ENCODE measurements around the gene TYW1B. TPM values are rescaled to one million over a fixed set of nuclear protein-coding genes. Genes with fewer than 3 reads are reported as not detected.
"Not testable (repeated sequence)": the region's sequence is repeated elsewhere in the genome, so short reads cannot be mapped to it uniquely, and the experiment has no call there.

Gene TYW1B
- total and polyA plus RNA-seq, 5 experiments from 2014 or later, result 0.80 to 7.0 (median 2.4) TPM

GRCh38 chr7:72805526-72806494 lies 22.2 kb downstream of the TYW1B start:
- Mint-ChIP-seq H3K36me3 (peaks cover 7 to 81% (median 30%) of the 10 kb centered on the region in 3 donors), H3K27me3 (no peaks in the 10 kb centered on the region), H3K4me1 (peaks cover 0 to 3% (median 0%) of the 10 kb centered on the region in 4 donors), H3K4me3 (no peak overlapping the region), H3K9me3 (no peaks in the 10 kb centered on the region), H3K27ac (no peak overlapping the region)
- POLR2A ChIA-PET, result interaction anchor here (0.7 kb wide), 1 partner anchor 658 kb away, joined by 6 read pairs; no protein-coding TSS in a partner anchor
- no peak for DNase-seq
- ATAC-seq, result no peak

- peaks cover 7 to 76% (median 34%) of the 10 kb centered on the region in 3 donors for H3K36me3 Mint-ChIP-seq
- H3K27me3 Mint-ChIP-seq, POLR2A ChIA-PET, H3K27ac Mint-ChIP-seq, DNase-seq, H3K4me1 Mint-ChIP-seq, H3K9me3 Mint-ChIP-seq, H3K4me3 Mint-ChIP-seq, ATAC-seq: not testable (repeated sequence)
Measured at GRCh38 chr7:72803778-72804177, 24.2 kb downstream of the TYW1B start.

DNA sequence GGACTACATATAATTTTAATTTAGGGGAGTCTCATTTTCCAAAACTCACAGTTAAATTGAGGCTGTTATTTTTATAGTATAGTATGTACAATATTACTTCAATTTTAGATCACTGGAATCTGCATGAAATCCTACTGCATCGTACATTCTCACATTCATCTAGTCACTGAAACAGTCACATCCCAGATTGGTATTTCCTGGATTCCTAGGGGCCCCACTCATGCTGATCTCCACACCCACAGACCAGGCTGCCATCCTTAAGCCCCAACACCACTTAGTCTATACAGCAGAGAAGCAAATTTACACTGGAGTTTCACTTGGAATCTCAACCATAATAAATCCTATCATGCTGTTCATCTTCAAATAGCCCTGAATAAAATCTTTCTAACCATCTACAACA lies 26.4 kb downstream of the TYW1B start:
- H3K9me3 Mint-ChIP-seq, H3K27me3 Mint-ChIP-seq, POLR2A ChIA-PET, H3K27ac Mint-ChIP-seq, H3K4me3 Mint-ChIP-seq, ATAC-seq, DNase-seq, H3K4me1 Mint-ChIP-seq: not testable (repeated sequence)
- H3K36me3 Mint-ChIP-seq, result peaks cover 16 to 70% (median 44%) of the 10 kb centered on the region in 3 donors

- DNase-seq, H3K4me1 Mint-ChIP-seq, H3K27ac Mint-ChIP-seq, ATAC-seq, H3K27me3 Mint-ChIP-seq, H3K9me3 Mint-ChIP-seq, POLR2A ChIA-PET, H3K4me3 Mint-ChIP-seq: not testable (repeated sequence)
- peaks cover 15 to 65% (median 34%) of the 10 kb centered on the region in 3 donors for H3K36me3 Mint-ChIP-seq
Measured at GRCh38 chr7:72795401-72795800, 32.6 kb downstream of the TYW1B start.

DNA sequence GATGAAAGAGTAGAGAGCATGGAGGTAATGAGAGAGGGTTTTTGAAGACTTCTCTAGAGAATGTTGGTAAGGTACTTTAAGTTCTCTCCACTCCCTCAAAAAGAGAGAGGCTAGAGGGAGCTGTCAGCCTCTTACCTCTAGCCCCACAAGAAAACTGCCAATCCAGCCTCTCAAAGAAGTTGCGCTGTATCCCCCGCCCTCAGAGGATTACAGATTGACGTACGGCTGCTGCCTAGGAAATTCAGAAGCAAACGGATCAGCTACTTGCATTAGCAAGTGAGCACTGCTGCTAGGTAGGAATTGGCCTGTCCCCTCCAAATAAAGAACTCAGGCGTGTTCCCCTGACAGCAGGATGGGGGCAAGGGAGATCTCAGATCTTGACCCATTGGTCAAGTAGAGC lies 34.2 kb downstream of the TYW1B start:
- DNase-seq (no peak), ATAC-seq (no peak)
- Mint-ChIP-seq H3K9me3 (peaks cover 0 to 8% (median 0%) of the 10 kb centered on the region in 9 donors), H3K27me3 (no peaks in the 10 kb centered on the region), H3K27ac (peak overlapping the region in 3 of 10 donors; percentile 11 to 78 (median 21)), H3K4me3 (no peak overlapping the region), H3K4me1 (no peaks in the 10 kb centered on the region), H3K36me3 (peaks cover 15 to 54% (median 29%) of the 10 kb centered on the region in 3 donors)
- POLR2A ChIA-PET, result no interaction called here

DNA sequence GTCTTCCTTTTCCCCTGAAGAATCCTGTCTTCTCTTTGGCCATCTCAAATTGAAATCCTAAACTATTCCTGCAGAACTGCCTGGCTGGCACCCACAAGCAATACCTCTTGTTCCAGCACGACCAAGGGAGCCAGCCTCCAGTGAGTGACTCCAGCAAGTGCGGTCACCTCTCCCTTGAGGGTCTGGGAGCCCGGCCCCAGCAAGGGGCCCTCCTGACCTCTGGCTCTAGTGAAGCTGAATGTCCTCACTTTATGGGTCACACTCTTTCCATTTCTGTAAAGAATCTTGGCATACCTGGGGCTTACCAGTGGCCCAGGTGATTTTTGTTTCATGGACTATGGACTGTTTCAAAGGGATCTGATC lies 37.3 kb downstream of the TYW1B start:
- ATAC-seq, H3K4me3 Mint-ChIP-seq, H3K4me1 Mint-ChIP-seq, POLR2A ChIA-PET, H3K27me3 Mint-ChIP-seq, H3K9me3 Mint-ChIP-seq, DNase-seq: not testable (repeated sequence)
- H3K27ac Mint-ChIP-seq, result peak overlapping the region in 1 of 10 donors; percentile 45
- peaks cover 5 to 46% (median 11%) of the 10 kb centered on the region in 3 donors for H3K36me3 Mint-ChIP-seq

DNA sequence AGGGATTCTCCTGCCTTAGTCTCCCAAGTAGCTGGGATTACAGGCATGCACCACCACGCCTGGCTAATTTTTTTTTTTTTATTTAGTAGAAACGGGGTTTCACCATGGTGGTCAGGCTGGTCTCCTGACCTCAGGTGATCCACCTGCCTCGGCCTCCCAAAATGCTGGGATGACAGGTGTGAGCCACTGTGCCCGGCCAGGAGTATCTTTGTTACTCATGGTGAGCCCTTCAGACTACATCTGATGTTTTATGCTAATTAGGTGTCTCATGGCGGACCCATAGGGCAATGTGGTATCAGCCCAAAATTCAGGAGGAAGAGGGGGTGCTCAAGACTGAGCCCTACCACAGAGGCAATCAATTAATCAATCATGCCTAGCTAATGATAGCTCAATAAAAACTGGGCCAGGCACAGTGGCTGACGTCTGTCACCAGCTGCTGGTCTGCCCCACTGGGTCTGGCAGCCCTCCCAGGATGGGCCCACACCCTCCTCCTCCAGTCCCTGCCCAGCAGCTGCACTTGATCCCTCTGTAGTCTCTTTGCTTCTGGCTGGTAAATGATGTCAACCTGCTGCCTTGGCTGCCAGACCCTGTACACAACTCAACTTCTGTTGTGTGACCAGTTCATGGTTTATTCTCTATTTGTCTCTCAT lies 37.8 kb downstream of the TYW1B start:
- H3K27ac Mint-ChIP-seq, result peak overlapping the region in 1 of 10 donors; percentile 45
- H3K36me3 Mint-ChIP-seq, result peaks cover 5 to 48% (median 11%) of the 10 kb centered on the region in 3 donors
- H3K4me1 Mint-ChIP-seq, POLR2A ChIA-PET, H3K4me3 Mint-ChIP-seq, H3K9me3 Mint-ChIP-seq, H3K27me3 Mint-ChIP-seq, ATAC-seq, DNase-seq: not testable (repeated sequence)

- Mint-ChIP-seq H3K36me3 (peaks cover 0 to 18% (median 0%) of the 10 kb centered on the region in 3 donors), H3K27ac (no peak overlapping the region), H3K4me3 (no peak overlapping the region), H3K4me1 (peaks cover 0 to 4% (median 2%) of the 10 kb centered on the region in 4 donors), H3K27me3 (no peaks in the 10 kb centered on the region), H3K9me3 (no peaks in the 10 kb centered on the region)
- POLR2A ChIA-PET, result no interaction called here
- no peak for DNase-seq
- ATAC-seq, result no peak
Measured at GRCh38 chr7:72785166-72785955, 42.6 kb downstream of the TYW1B start.

- POLR2A ChIA-PET, H3K9me3 Mint-ChIP-seq, ATAC-seq, H3K4me3 Mint-ChIP-seq, H3K4me1 Mint-ChIP-seq, H3K27ac Mint-ChIP-seq, H3K27me3 Mint-ChIP-seq, DNase-seq: not testable (repeated sequence)
- H3K36me3 Mint-ChIP-seq, result peaks cover 0 to 18% (median 0%) of the 10 kb centered on the region in 3 donors
Measured at GRCh38 chr7:72783601-72784370, 44.2 kb downstream of the TYW1B start.

DNA sequence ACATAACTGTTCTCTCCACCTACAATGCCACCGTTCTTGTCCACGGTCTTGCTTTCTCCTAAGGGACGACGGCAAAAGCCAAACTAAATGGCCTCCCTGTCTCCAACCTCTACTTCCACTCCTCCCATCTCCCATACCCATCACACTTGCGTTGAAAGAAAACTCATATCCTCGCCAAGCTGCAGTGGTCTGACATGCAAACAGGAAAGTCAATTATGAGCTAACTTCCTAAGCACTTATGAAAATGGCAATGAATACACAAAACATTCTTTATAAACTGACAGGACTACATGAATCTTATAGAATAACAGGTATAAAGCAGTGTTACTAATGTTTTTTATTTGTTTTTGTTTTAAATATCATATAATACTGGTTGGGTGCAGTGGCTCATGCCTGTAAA lies 46.4 kb downstream of the TYW1B start:
- H3K4me1 Mint-ChIP-seq, result peaks cover 0 to 4% (median 2%) of the 10 kb centered on the region in 4 donors
- no peaks in the 10 kb centered on the region for H3K27me3 Mint-ChIP-seq
- no peaks in the 10 kb centered on the region for H3K9me3 Mint-ChIP-seq
- POLR2A ChIA-PET, result no interaction called here
- H3K27ac Mint-ChIP-seq, result no peak overlapping the region
- H3K4me3 Mint-ChIP-seq, result no peak overlapping the region
- H3K36me3 Mint-ChIP-seq, result peaks cover 0 to 31% (median 0%) of the 10 kb centered on the region in 3 donors
- no peak for DNase-seq
- ATAC-seq, result no peak

- H3K27ac Mint-ChIP-seq, result no peak overlapping the region
- POLR2A ChIA-PET, result no interaction called here
- H3K4me3 Mint-ChIP-seq, result no peak overlapping the region
- no peaks in the 10 kb centered on the region for H3K27me3 Mint-ChIP-seq
- H3K4me1 Mint-ChIP-seq, result peaks cover 0 to 4% (median 2%) of the 10 kb centered on the region in 4 donors
- DNase-seq (no peak), ATAC-seq (no peak)
- no peaks in the 10 kb centered on the region for H3K9me3 Mint-ChIP-seq
- H3K36me3 Mint-ChIP-seq, result peaks cover 0 to 35% (median 1%) of the 10 kb centered on the region in 3 donors
Measured at GRCh38 chr7:72781161-72781560, 46.8 kb downstream of the TYW1B start.

DNA sequence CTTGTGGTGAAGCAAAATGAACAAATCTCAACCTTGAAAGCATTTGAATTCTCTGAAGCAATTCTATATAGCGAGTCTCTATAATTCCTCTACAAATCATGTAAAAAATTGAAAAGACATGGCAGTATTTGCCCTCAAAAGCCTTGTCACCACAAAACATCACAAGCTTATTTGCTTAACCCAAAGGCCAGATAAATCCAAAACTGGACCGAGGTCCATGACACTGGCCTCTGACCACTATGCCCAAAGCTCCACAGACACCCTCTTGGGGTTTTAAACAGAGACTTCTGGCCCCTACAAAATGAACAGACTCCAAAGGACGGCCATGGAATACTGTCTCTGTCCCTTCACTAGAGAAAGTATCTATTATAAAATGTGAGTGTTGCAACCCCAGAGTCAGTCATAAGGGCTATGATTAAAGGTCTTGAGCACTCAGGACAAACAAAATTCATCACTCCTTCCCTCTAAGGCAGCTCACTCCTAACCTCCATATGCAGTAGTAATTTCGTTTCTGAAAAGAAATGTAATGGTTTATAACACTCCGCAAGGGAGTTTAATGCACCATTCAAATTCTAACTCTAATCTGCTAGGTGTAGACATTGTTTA lies 47.6 kb downstream of the TYW1B start:
- H3K27me3 Mint-ChIP-seq, DNase-seq, H3K9me3 Mint-ChIP-seq, H3K4me3 Mint-ChIP-seq, H3K4me1 Mint-ChIP-seq, ATAC-seq, POLR2A ChIA-PET, H3K27ac Mint-ChIP-seq: not testable (repeated sequence)
- H3K36me3 Mint-ChIP-seq, result peaks cover 7 to 34% (median 8%) of the 10 kb centered on the region in 3 donors
